Ishikawa (cell line): Measurements from ENCODE around the gene CTNND1.

ENCODE experiments used
- CEBPB ChIP-seq: IDR thresholded peaks from 2 replicates; pipeline ENCODE4 v1.6.1; 2012
- CREB1 ChIP-seq: IDR thresholded peaks from 2 replicates; pipeline ENCODE4 v1.6.1; 2012; ENCODE audit warnings: low read depth
- EGR1 ChIP-seq: IDR thresholded peaks from 2 replicates; pipeline ENCODE4 v1.6.1; 2012
- EP300 ChIP-seq: IDR thresholded peaks from 2 replicates; pipeline ENCODE4 v1.6.1; 2012; ENCODE audit warnings: borderline replicate concordance
- FOXM1 ChIP-seq: IDR thresholded peaks from 2 replicates; pipeline ENCODE4 v1.6.1; 2012; ENCODE audit warnings: low read depth, borderline replicate concordance
- MAX ChIP-seq: IDR thresholded peaks from 2 replicates; pipeline ENCODE4 v1.6.1; 2012
- NFIC ChIP-seq: IDR thresholded peaks from 2 replicates; pipeline ENCODE4 v1.6.1; 2012
- RAD21 ChIP-seq: IDR thresholded peaks from 2 replicates; pipeline ENCODE4 v1.6.1; 2012; ENCODE audit warnings: low read depth
- REST ChIP-seq: IDR thresholded peaks from 2 replicates; pipeline ENCODE4 v1.6.1; 2012; ENCODE audit warnings: low read depth, mild to moderate bottlenecking
- TAF1 ChIP-seq: IDR thresholded peaks from 2 replicates; pipeline ENCODE4 v1.6.1; 2012; ENCODE audit warnings: low read depth, mild to moderate bottlenecking
- TCF12 ChIP-seq: IDR thresholded peaks from 2 replicates; pipeline ENCODE4 v1.6.1; 2012; ENCODE audit warnings: low read depth
- TEAD4 ChIP-seq: IDR thresholded peaks from 2 replicates; pipeline ENCODE4 v1.6.1; 2012
- USF1 ChIP-seq: IDR thresholded peaks from 2 replicates; pipeline ENCODE4 v1.6.1; 2012
- YY1 ChIP-seq: IDR thresholded peaks from 2 replicates; pipeline ENCODE4 v1.6.1; 2012; ENCODE audit warnings: low read depth
- ZBTB7A ChIP-seq: IDR thresholded peaks from 2 replicates; pipeline ENCODE4 v1.6.1; 2012; ENCODE audit warnings: low read depth

CTNND1 gene

GRCh38 chr11:57802411-57802810 is 40.8 kb downstream of the CTNND1 start:
- TF ChIP-seq TAF1 (no peak), EGR1 (no peak), NFIC (no peak), USF1 (no peak), YY1 (no peak), RAD21 (no peak), CREB1 (no peak), EP300 (no peak), ZBTB7A (no peak), MAX (no peak), FOXM1 (no peak), REST (no peak), TEAD4 (no peak), CEBPB (no peak)

GRCh38 chr11:57804466-57804865 is 42.9 kb downstream of the CTNND1 start:
- TF ChIP-seq RAD21: no peak
- TF ChIP-seq TEAD4: no peak
- TF ChIP-seq FOXM1: no peak
- no peak for TF ChIP-seq TCF12
- TF ChIP-seq REST: no peak
- no peak for TF ChIP-seq USF1
- TF ChIP-seq CREB1: no peak
- TF ChIP-seq TAF1: no peak
- TF ChIP-seq EGR1: no peak
- no peak for TF ChIP-seq NFIC
- TF ChIP-seq ZBTB7A: no peak
- no peak for TF ChIP-seq CEBPB
- no peak for TF ChIP-seq YY1
- TF ChIP-seq MAX: no peak
- no peak for TF ChIP-seq EP300

GRCh38 chr11:57805780-57806179 is 44.2 kb downstream of the CTNND1 start:
- TF ChIP-seq RAD21 (no peak), USF1 (no peak), TEAD4 (no peak), FOXM1 (no peak), EGR1 (no peak), ZBTB7A (no peak), REST (no peak), TAF1 (no peak)

GRCh38 chr11:57812634-57813033 is 51.0 kb downstream of the CTNND1 start:
- TF ChIP-seq EP300 (no peak), YY1 (no peak), RAD21 (no peak), TAF1 (no peak), EGR1 (no peak), TEAD4 (no peak), ZBTB7A (no peak), REST (no peak), TCF12 (no peak), CREB1 (no peak), CEBPB (no peak), USF1 (no peak)
